GM18511 (cell line): ENCODE results near the gene F2RL2.
"Not testable (repeated sequence)": the region's sequence is repeated elsewhere in the genome, so short reads cannot be mapped to it uniquely, and the experiment has no call there.

ENCODE experiments used
- ATAC-seq: cut with Tn5 transposase; IDR thresholded peaks from one replicate; pipeline ENCODE4 v1.9.1; 2021; ENCODE audit warnings: mild to moderate bottlenecking, moderate library complexity; ENCODE audit not compliant: unreplicated experiment

Gene F2RL2

DNA sequence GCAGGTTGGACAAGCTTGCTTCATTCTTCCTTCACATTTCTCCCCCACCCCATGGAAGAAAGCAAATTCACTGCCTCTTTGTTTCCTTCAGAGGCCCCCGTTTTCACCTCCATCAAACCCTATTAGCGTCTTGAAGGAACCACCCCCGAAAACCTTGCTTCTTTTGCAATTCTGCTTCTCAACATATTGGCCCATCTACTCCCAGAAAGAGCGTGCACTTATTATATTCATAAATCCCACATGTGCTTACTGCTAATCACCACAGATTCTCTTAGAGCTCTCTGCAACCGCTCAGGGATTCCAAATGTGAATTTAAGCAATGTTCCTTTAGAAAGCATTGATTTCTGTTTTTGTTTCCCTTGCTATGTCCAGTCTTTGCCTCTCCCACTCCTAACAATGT is 1.1 kb downstream of the F2RL2 start:
- ATAC-seq: no peak

DNA sequence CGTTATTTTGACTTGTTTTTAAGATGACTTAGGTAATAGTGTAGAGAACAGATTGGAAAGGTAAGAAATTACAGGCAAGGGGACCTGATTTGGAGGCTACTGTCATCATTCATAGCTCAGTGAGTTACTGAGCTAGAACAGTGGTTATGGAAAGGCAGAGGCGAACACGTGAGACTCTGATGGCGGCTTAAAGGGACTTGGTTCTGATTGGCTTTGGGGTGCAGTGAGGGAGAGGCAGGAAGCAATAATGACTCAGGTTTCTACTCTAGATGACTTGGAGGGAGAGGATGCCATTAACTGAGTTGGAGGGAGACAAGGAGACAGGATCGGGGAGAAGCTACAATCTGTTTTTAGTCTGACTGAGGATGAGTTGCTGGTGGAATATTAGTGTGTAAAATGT is 3.0 kb downstream of the F2RL2 start:
- no peak for ATAC-seq

DNA sequence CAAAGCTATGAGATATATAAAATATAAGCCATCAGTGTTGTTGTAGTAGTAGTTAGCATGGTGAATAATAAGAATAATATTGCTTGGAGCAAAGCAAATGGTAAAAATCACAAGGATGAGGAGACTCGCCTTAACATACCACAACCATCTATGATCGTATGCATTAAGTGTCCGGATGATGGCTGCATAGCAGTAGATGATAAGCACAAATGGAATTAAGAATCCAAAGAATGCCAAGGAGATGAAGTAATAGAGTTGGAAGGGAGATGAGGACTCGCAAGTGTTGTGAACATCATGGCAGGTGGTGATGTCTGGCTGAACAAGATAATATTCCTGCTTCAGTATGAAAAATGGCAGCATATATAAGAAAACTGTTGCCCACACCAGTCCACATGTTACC is 5.5 kb downstream of the F2RL2 start:
- ATAC-seq: no peak

DNA sequence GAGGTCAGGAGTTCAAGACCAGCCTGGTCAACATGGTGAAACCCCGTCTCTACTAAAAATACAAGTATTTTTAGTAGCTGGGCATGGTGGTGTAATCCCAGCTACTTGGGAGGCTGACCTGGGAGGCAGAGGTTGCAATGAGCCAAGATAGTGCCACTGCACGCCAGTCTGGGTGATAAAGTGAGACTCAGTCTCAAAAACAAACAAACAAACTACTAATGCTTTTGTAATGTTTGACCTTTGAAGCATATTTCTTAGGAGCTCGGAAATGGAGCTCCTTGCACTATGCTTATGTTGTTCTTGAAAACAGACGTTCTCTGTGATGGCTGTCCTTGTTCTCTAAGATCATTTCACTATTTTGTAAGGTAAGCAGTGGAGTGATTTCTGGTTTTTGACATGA is 6.0 kb downstream of the F2RL2 start:
- ATAC-seq: no peak

DNA sequence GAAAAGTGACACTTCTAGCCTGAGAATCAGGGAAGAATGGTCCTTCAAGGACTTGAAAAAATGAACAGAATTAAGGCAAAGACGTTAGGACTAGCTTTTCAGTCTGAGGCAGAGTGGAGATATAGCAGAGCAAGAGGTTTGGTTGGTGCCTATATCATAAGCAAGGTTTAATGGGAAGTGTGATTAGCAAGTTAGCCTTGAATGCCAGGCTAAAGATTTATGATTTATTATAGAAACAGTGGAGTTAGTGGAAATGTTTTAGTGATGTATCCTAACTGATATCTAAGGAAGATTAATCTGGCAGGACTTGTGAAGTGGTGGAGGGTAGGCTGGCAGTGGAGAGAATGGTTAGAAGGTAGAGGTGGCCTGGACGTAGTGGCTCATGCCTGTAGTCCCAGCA is 7.0 kb downstream of the F2RL2 start:
- no peak for ATAC-seq

DNA sequence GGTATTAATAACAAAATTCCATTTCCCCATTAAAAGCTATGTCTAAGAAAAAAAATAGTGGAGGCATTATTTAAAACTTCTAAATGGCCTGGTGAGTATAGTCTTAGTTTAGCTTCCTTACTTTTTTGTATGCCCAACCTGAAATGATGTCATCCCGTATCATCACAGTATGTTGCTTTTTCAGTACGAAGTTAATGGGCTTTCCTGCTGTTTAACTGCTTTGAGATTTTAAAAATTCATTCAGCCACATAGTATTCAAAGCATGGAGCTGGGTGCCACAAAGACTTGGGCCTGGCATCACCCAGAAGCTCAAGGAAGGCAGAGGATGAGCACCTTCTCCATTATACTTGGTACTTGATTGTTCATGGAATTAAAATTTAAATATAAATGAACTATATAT is 7.4 kb downstream of the F2RL2 start:
- ATAC-seq: no peak

DNA sequence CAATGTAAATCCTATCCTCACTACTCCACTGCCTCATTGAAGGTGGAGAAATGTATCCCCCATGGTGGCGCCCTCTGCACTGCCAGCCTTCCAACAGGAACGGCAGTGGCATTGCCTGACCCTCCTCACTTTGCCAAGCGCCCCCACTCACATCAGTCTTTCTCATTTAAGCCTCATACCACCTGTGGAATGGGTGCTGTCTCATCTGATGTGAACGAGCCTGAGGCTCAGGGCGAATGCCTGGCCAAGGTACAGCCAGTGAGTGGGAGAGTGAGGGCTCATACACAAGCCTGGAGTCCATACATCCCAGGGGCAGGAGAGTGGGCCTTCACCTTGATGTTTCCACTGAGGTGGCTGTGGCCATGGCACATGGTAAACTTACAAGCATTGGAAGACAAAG is 10.3 kb downstream of the F2RL2 start:
- no peak for ATAC-seq

DNA sequence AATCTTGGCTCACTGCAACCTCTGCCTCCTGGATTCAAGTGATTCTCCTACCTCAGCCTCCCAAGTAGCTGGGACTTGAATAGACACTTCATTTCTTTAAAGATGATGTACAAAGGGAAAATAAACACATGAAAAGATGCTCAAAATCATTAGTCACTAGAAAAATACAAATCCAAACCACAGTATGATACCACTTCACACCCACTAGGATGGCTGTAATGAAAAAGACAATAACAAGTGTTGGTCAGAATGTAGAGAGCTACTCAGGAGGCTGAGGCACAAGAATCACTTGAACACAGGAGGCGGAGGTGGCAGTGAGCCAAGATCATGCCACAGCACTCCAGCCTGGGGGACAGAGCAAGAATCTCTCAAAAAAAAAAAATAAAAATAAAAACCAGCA is 13.0 kb downstream of the F2RL2 start:
- ATAC-seq: no peak

DNA sequence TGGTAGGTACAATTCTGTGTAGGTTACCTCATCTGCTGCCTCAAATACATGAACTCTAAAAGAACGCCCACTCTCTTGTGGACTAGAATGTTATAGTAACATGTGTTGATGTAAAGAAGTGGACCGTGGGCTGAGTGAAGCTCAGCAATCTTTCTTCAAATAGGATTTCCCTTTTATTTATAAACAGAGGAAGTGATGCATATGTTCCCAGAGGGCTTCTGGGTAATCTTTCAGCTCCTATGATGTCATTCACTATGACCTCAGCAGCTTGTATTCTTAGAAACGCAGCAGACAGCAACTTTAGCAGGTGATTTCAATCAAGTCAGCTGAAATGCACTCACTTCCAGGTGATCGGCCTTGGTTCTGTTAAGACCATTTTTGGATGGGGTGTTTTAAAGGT is 14.4 kb downstream of the F2RL2 start:
- ATAC-seq: no peak

DNA sequence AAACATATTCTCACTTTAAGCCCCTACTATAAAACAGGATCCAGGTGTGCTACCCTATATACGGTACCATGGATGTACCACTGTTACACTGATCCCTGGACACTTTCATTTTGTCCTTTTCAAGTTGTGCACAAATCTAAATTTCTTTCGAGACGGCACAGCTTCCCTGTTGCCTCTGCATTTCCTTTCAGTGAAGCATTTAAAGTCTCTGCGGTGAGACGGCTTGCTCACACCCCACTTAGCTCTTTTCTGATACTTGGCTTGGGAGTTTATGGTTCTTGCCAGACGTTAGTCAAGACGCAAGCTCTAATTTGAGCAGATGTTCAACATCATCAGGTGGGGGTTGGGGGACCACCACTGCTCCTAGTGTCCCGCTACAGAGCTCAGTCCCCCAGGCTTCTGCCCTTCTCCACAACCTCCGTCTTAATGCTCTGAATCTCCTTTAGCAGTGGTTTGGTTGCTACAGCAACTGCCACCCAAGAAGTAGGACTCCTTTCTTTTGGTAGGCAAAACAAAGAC is 15.8 kb downstream of the F2RL2 start:
- ATAC-seq: peak; percentile 50

DNA sequence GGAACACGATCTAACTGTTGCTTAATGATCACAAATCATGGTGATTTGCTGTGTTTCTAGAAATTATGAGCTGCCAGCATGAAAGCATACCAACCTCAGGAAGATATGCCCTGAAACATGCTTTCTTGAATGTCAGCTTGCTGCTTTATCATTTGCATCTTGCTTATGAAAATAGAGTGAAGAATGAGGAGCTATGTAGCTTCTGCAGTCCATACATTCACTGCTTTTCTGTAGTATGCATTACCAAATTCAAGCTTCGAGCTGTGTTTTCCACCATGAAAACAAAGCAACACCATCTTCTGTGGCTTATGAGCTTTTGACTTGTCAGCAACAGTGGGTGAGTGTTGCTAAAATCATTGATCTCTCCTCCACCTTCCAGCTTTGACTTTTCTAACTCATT is 16.5 kb downstream of the F2RL2 start:
- peak; percentile 40 for ATAC-seq

DNA sequence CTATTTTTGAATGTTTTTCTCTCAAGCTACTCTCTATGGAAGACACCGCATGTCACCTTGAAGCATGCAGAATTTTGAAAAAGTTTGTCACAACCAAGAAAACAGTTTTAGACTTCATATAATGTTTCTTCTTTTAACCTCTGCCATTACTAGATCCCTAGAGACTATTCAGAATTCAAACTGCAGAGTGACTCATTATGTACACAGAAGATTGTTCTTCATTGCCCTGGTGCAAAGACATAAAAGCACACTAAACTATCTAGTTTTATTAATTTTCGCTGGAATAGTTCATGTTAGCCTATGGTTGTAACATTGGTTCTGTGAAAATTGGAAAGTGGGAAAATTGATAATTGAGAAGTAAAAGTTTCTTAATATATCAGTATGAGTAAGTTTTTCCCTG is 18.4 kb downstream of the F2RL2 start:
- no peak for ATAC-seq

DNA sequence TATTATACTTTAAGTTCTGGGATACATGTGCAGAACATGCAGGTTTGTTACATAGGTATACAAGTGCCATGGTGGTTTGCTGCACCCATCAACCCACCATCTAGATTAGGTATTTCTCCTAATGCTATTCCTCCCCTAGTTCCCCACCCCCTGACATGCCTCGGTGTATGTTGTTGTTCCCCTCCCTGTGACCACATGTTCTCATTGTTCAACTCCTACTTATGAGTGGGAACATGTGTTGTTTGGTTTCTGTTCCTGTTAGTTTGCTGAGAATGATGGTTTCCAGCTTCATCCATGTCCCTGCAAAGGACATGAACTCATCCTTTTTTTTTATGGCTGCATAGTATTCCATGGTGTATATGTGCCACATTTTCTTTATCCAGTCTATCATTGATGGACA is 19.2 kb downstream of the F2RL2 start:
- ATAC-seq: not testable (repeated sequence)

DNA sequence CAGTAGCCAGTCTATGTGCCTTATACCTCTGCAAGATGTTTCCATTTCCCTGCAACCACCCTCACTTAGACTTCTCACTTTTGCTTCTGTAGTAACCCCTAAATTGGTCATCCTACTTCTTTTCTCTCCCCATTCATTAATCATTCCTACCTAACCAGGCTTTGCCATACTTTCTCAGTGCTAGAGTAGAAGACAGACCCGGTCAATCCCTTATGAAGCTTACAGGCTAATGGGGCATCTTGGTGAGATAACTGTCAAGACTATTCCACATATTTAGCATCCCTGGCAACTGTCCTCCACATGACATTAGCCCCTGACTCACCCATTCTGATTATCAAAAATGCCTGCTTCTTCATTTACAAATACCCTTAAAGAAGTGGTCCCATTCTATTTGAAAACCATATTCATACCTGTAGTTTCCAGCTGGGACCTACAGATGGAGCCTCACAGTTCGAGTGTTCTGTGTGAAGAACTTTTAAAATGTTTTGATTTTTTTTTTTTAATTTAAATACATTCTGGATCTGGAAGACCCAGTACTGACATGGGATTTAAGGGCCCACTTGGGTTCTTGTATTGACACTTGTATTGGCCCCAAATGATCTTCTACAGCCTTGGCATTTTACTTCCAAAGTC is 21.0 kb downstream of the F2RL2 start:
- no peak for ATAC-seq

DNA sequence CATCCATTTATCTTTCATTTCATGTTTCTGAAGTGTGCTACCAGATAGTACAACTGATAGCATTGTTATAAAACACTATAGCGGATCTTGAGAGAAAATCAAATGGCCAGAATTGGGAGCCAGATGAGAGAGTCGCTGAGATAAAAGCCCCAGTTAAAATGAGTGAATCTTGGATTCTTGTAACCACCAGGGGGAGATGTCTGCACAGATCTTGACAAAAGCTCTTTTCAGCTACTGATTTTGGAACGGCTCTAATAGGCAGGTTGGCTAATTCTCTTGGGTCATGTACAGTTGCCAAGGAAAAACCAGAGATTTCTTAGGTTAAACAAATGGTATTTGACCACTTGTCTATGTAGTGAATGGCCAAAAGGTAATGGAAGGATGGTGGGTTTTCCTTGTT is 21.7 kb downstream of the F2RL2 start:
- ATAC-seq: no peak

DNA sequence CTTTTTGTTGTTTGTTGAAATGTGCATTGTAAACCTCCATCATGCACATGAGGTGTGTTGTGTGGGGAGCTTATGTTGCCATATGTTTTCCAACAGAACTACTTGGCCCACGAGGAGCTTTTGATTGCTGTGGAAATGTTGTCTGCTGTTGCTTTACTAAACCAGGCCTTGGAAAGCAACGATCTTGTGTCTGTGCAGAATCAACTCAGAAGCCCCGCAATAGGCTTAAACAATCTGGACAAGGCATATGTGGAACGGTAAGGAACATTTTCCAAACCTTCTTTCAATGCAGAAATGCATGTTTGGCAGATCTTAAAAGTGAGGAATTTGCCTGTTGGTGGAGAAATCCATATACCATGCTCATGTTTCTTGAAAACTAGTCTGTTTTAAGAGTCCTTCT is 22.5 kb downstream of the F2RL2 start:
- ATAC-seq: no peak

DNA sequence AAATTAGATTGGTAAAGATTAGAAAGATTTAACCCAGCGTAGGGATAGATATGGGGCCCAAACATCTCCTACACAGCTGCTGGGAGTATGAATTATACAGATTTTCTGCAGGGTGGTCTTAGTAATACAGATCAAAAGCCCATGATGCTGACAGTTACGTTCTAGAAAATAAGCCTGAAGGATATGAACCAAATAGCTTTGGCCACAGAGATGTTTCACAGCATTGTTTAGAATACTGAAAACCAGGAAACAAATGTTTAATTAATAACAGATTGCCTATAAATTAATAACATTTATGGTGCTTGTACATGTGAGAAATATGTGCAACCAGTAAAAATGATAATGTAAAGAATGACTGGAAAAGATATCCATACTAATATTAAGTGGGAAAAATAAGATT is 24.7 kb downstream of the F2RL2 start:
- ATAC-seq: no peak

DNA sequence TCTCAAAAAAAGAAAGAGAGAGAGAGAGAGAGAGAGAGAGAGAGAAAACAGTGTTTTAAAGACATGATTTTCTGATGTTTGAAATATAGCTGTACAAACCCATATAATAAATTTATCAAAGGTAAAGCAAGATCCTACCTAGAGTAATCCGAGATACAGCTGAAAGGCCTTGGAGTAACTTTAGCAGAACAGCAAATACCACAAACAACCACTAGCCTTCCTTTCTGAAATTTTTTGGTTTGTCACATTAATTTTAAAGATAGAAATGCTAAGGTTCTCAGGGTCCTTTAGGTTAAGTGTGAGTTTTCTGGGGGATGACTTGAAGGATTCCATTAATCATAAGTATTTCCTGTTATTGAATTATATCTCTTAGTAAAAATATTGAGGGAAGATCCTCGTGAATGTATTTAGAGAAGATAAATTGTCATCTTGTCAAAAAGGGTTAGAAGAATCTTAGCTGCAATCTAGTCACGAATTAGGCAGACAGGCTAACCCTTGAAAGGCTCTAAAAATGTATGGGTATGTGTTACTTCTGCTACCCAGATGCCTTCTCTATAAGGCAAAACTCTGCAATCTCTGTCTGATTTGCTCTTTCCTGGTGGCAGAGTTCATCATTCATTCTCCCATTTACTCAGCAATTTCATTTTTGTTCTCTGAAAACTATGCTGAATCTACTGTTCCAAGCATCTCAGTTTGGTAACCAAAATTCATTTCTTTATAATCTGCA is 27.3 kb downstream of the F2RL2 start:
- no peak for ATAC-seq

DNA sequence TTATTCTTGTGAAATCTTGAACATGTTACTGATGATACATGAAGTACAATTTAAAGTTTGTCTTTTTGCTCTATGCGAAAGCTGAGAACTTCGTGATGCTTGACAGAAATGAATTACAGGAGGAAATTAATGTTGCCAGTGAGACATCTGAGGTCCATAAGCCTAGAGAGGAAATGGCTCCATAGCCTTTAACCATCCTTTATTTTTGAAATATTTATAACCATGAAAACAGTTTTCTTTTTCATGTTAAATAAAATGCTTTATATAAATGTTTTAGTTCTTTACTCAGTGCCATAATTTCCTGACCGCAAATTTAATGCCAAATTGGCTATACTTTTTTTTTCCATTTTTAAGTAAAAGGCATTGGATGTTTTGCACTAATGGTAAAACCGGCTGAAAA is 29.1 kb downstream of the F2RL2 start:
- no peak for ATAC-seq

DNA sequence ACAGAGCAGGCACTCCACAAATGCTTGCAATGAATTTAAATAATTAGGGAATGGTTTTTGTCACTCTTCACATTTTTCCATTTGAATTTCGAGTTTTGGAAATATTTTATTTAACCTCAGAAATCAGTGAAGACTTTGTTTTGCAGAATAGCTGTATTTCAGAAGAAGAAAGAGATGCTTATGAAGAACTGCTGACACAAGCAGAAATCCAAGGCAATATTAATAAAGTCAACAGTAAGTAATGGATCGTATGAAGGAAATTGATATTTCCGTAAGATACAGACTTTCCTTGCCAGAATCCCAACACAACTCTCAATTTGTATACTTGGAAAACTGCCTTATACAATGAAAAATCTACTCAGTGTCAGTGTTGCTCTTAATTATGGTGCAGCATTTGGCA is 30.5 kb downstream of the F2RL2 start:
- no peak for ATAC-seq

DNA sequence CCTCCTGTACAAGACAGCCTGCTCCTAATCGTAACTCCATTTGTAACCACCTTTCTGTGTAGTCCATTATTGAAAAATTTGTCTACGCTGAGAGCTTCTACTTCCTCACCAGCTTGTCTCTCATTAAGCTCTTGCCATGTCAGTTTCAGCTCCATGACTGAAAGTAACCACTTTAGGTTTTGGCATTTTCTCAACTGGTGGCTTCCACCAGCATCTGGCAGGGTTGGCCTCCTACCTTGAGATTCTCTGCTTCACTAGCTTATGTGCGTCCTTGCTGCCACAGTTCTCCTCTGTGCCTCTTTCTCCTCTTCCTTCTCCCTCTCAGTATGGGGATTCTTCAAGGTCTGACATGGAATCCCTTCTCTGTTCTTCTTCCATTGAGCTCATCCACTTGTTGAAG is 31.8 kb downstream of the F2RL2 start:
- ATAC-seq: no peak

DNA sequence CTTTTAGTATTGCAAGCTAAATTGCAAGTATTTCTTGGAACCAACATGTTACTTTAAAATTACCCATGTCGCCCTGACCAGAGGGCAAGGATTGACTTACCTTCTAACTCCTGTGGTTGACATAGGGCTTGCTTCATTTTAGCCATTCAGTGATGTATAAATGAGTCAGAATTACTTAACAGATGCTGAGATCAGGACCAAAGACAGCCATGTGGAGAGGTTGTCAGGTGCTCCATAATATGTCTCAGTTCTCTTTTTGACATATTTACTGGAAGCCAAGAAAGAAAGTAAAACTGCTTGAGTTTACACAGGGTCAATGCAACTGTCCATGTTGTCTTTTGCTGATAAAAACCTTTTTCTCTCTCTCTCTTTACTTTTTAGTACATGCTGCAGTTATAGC is 33.2 kb downstream of the F2RL2 start:
- peak; percentile 98 for ATAC-seq

DNA sequence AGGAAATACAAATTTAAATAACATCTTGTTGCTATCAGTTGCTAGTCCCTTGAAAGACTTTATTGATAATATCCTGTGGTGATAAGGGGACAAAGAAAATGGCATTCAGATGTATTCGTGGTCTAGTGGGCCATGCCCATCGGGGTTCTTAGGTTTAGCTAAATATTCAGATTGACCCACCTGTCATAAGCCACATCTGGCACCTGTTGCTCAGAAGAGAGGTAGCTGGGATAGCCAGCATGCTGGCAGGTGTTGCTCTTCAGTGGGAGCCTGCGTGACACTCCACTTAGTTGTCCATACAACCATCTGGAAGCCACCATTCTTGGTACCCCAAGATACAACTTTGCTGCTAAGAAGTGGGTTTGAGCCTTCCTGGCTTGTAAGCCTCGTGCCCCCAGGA is 36.7 kb downstream of the F2RL2 start:
- ATAC-seq: no peak
